MM.1S (cell line): Measurements from ENCODE around the gene USP20.

ENCODE experiments used
- EZH2 ChIP-seq: fragments of 300-600 bp; sonication (generic); optimal IDR thresholded peaks from 2 replicates; pipeline ENCODE3; 2017; ENCODE audit warnings: low read depth, mild to moderate bottlenecking, antibody characterized with exemption, low read length, mixed read lengths
- TF ChIP-seq, protein P1 (sequence below): fragments of 300-600 bp; sonication (generic); IDR thresholded peaks from 2 replicates; pipeline ENCODE4 v1.5.1; 2016; ENCODE audit warnings: antibody characterized with exemption, low read length, mixed read lengths

DNA sequence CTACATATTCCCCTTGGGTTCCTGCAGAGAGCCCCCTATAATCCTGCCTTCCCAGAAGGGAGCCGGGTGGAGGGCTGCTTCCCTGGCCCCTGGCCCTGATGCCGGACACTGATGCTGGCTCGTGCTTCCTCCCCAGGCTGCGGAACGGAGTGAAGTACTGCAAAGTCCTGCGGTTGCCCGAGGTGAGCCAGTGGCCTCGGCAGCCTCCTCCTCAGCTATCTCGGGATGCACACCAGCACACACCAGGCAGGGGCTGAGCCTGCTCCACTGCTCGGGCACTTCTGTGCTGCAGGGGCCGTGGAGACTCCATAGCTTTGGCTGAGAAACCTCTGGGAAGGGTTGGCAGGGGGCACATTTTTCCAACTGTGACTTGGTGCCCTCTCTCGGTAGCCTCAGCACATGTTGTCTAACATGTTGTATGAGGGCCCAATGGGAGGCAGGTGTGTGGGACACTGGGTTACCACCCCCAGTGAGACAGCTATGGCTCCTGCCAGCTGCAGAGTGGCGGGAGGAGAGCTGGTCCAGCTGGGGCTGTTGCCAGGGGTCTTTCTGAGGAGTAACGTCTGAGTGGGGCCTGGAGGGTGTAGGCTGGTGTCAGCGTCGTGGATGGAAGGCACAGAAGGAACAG is 38.4 kb downstream of the USP20 start:
- TF ChIP-seq, protein P1, sequence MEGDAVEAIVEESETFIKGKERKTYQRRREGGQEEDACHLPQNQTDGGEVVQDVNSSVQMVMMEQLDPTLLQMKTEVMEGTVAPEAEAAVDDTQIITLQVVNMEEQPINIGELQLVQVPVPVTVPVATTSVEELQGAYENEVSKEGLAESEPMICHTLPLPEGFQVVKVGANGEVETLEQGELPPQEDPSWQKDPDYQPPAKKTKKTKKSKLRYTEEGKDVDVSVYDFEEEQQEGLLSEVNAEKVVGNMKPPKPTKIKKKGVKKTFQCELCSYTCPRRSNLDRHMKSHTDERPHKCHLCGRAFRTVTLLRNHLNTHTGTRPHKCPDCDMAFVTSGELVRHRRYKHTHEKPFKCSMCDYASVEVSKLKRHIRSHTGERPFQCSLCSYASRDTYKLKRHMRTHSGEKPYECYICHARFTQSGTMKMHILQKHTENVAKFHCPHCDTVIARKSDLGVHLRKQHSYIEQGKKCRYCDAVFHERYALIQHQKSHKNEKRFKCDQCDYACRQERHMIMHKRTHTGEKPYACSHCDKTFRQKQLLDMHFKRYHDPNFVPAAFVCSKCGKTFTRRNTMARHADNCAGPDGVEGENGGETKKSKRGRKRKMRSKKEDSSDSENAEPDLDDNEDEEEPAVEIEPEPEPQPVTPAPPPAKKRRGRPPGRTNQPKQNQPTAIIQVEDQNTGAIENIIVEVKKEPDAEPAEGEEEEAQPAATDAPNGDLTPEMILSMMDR, result no peak
- TF ChIP-seq EZH2, result no peak
